NOMO-1 (cell line): ENCODE measurements around the gene RLN3.
A peak's percentile ranks its signal among the peaks of the same experiment; 100 is the strongest.

Experiments
- DNase-seq, 2 experiments: peaks; one replicate each; lab custom pipeline; 2025; ENCODE audit not compliant: unreplicated experiment in 2 of 2; lab: John Stamatoyannopoulos, UW

Gene RLN3

GRCh38 chr19:14052470-14052869 lies 24.5 kb downstream of the RLN3 start:
- no peak for DNase-seq

GRCh38 chr19:14053032-14053431 lies 25.1 kb downstream of the RLN3 start:
- DNase-seq, result no peak

- no peak for DNase-seq
Measured at GRCh38 chr19:14053500-14053899, 25.6 kb downstream of the RLN3 start.

- no peak for DNase-seq
Measured at GRCh38 chr19:14054099-14054498, 26.2 kb downstream of the RLN3 start.

GRCh38 chr19:14054721-14055120 lies 26.8 kb downstream of the RLN3 start:
- no peak for DNase-seq

- no peak for DNase-seq
Measured at GRCh38 chr19:14055396-14055795, 27.4 kb downstream of the RLN3 start.

- no peak for DNase-seq
Measured at GRCh38 chr19:14056069-14056666, 28.2 kb downstream of the RLN3 start.

GRCh38 chr19:14056741-14057356 lies 28.9 kb downstream of the RLN3 start:
- DNase-seq, result no peak

- DNase-seq, result no peak
Measured at GRCh38 chr19:14058182-14059092, 30.5 kb downstream of the RLN3 start.

GRCh38 chr19:14059093-14059480 lies 31.1 kb downstream of the RLN3 start:
- DNase-seq, result no peak

GRCh38 chr19:14059652-14060155 lies 31.8 kb downstream of the RLN3 start:
- DNase-seq, result no peak

- DNase-seq, result no peak
Measured at GRCh38 chr19:14061081-14061749, 33.3 kb downstream of the RLN3 start.

GRCh38 chr19:14061751-14062557 lies 34.0 kb downstream of the RLN3 start, which contains the start of gene PALM3:
PALM3 (minus strand) TSS chr19:14062076; CDS start chr19:14061980, 96 bp downstream.
- no peak for DNase-seq

GRCh38 chr19:14062558-14062855 lies 34.6 kb downstream of the RLN3 start:
- no peak for DNase-seq

- no peak for DNase-seq
Measured at GRCh38 chr19:14063105-14063504, 35.2 kb downstream of the RLN3 start.

GRCh38 chr19:14066134-14066533 lies 38.2 kb downstream of the RLN3 start:
- peak in 1 of 2 experiments; percentile 14 for DNase-seq

GRCh38 chr19:14070268-14071050 lies 42.5 kb downstream of the RLN3 start:
- no peak for DNase-seq

GRCh38 chr19:14072535-14073260 lies 44.8 kb downstream of the RLN3 start, which contains the start of gene MISP3:
MISP3 (plus strand) TSS chr19:14072786; CDS start chr19:14073310, 524 bp downstream.
- DNase-seq, result peak; percentile 5 to 18
